GM19455 (cell line): ENCODE data around the gene NAT9.

Experiments
- ATAC-seq: cut with Tn5 transposase; IDR thresholded peaks from one replicate; pipeline ENCODE4 v1.9.1; 2021; ENCODE audit not compliant: unreplicated experiment

Gene NAT9

GRCh38 chr17:74776044-74776962 is at the start of gene NAT9:
Gene NAT9 (minus strand): TSS chr17:74776345. CDS start chr17:74775698, 647 bp downstream.
- peak; percentile 79 for ATAC-seq

- no peak for ATAC-seq
Measured at GRCh38 chr17:74824961-74825627, 48.9 kb upstream of the NAT9 start.

- no peak for ATAC-seq
Measured at GRCh38 chr17:74822939-74823367, 46.8 kb upstream of the NAT9 start.

- no peak for ATAC-seq
Measured at GRCh38 chr17:74822335-74822938, 46.3 kb upstream of the NAT9 start.

- no peak for ATAC-seq
Measured at GRCh38 chr17:74821655-74822334, 45.6 kb upstream of the NAT9 start.

GRCh38 chr17:74819801-74820436 is 43.8 kb upstream of the NAT9 start:
- ATAC-seq = no peak

GRCh38 chr17:74818291-74818938 is 42.3 kb upstream of the NAT9 start:
- no peak for ATAC-seq

GRCh38 chr17:74816905-74817620 is 40.9 kb upstream of the NAT9 start:
- no peak for ATAC-seq

GRCh38 chr17:74815550-74816370 is 39.6 kb upstream of the NAT9 start:
- ATAC-seq = no peak

GRCh38 chr17:74815067-74815466 is 38.9 kb upstream of the NAT9 start:
- no peak for ATAC-seq

- no peak for ATAC-seq
Measured at GRCh38 chr17:74814453-74814852, 38.3 kb upstream of the NAT9 start.

GRCh38 chr17:74812109-74813009 is 36.2 kb upstream of the NAT9 start:
- no peak for ATAC-seq

- no peak for ATAC-seq
Measured at GRCh38 chr17:74810699-74811485, 34.7 kb upstream of the NAT9 start.

GRCh38 chr17:74808714-74809430 is 32.7 kb upstream of the NAT9 start:
- no peak for ATAC-seq

GRCh38 chr17:74807925-74808324 is 31.8 kb upstream of the NAT9 start:
- no peak for ATAC-seq

- ATAC-seq = no peak
Measured at GRCh38 chr17:74807441-74807840, 31.3 kb upstream of the NAT9 start.
